HG03457 (cell line): ENCODE data around the gene MARK1.
"Not testable (repeated sequence)": the region's sequence is repeated elsewhere in the genome, so short reads cannot be mapped to it uniquely, and the experiment has no call there.

ENCODE experiments used
- ATAC-seq: cut with Tn5 transposase; IDR thresholded peaks from one replicate; pipeline ENCODE4 v1.9.1; 2021; ENCODE audit warnings: moderate number of reproducible peaks; ENCODE audit not compliant: unreplicated experiment

The MARK1 gene

GRCh38 chr1:220605651-220606050 lies 77.7 kb downstream of the MARK1 start:
- ATAC-seq = not testable (repeated sequence)

- ATAC-seq = not testable (repeated sequence)
These were observed 83.2 kb downstream of the MARK1 start for GRCh38 chr1:220611100-220611499.

- ATAC-seq = no peak
These were observed 88.9 kb downstream of the MARK1 start for GRCh38 chr1:220616836-220617235.

GRCh38 chr1:220628431-220628830 lies 100.5 kb downstream of the MARK1 start:
- ATAC-seq = no peak

GRCh38 chr1:220631238-220631815 lies 103.4 kb downstream of the MARK1 start:
- ATAC-seq = no peak

GRCh38 chr1:220637759-220638158 lies 109.8 kb downstream of the MARK1 start:
- no peak for ATAC-seq

- no peak for ATAC-seq
These were observed 114.3 kb downstream of the MARK1 start for GRCh38 chr1:220642285-220642684.

GRCh38 chr1:220652995-220653394 lies 125.1 kb downstream of the MARK1 start:
- no peak for ATAC-seq

- ATAC-seq = peak; percentile 90
These were observed 127.6 kb downstream of the MARK1 start for GRCh38 chr1:220655509-220655908.

- no peak for ATAC-seq
These were observed 128.2 kb downstream of the MARK1 start for GRCh38 chr1:220655961-220656740.

- ATAC-seq = no peak
These were observed 138.4 kb downstream of the MARK1 start for GRCh38 chr1:220666349-220666748.

- no peak for ATAC-seq
These were observed 141.1 kb downstream of the MARK1 start for GRCh38 chr1:220669005-220669404.

GRCh38 chr1:220670365-220670764 lies 142.4 kb downstream of the MARK1 start:
- ATAC-seq = no peak

GRCh38 chr1:220673921-220674320 lies 146.0 kb downstream of the MARK1 start:
- ATAC-seq = no peak

GRCh38 chr1:220677251-220677650 lies 149.3 kb downstream of the MARK1 start:
- no peak for ATAC-seq

GRCh38 chr1:220680085-220680687 lies 152.2 kb downstream of the MARK1 start:
- ATAC-seq = peak; percentile 97

- no peak for ATAC-seq
These were observed 153.4 kb downstream of the MARK1 start for GRCh38 chr1:220681220-220681880.

- no peak for ATAC-seq
These were observed 155.1 kb downstream of the MARK1 start for GRCh38 chr1:220682901-220683576.

GRCh38 chr1:220683716-220684115 lies 155.8 kb downstream of the MARK1 start:
- not testable (repeated sequence) for ATAC-seq

GRCh38 chr1:220684890-220685289 lies 157.0 kb downstream of the MARK1 start:
- ATAC-seq = no peak

GRCh38 chr1:220685879-220686278 lies 157.9 kb downstream of the MARK1 start:
- no peak for ATAC-seq
